ENCODE data around the gene C10orf105. TPM values are rescaled to one million over a fixed set of nuclear protein-coding genes. Genes with fewer than 3 reads are reported as not detected.

The C10orf105 gene
- total and polyA plus RNA-seq, 2 of the 13 experiments (the other 11 are each of a cell fraction or from before 2014, with no cell fraction given) = not detected

GRCh38 chr10:71765176-71765904 is 45.8 kb upstream of the C10orf105 start:
- TF ChIP-seq BRD4 (CRISPR knock-in tag; IDR thresholded peaks at IDR 0.05) (no peak), EHMT2 (IDR thresholded peaks at IDR 0.05; ENCODE audit: borderline replicate concordance, low read depth, low read length) (no peak)
- CTCF ChIA-PET (ENCODE audit: low intra/inter-chr PET ratio, low total read pairs) = no interaction called here

GRCh38 chr10:71763352-71764127 is 44.0 kb upstream of the C10orf105 start:
- Histone ChIP-seq H3K27ac (ENCODE audit: extremely low read length, insufficient read depth, low read length) (no peak overlapping the region), H3K9ac (ENCODE audit: insufficient read depth, low read depth, low read length) (no peak overlapping the region), H3K79me2 (ENCODE audit: insufficient read depth, low read length) (no peaks in the 10 kb centered on the region), H4K20me1 (ENCODE audit: insufficient read depth, low read length) (no peaks in the 10 kb centered on the region), H3K4me1 (ENCODE audit: insufficient read depth, low read length) (peaks cover 39% of the 10 kb centered on the region), H3K4me3 (replicated peaks in 1 of 3; ENCODE audit: insufficient read depth in 1 of 3, low read depth in 2 of 3, low read length in 3 of 3) (no peak overlapping the region), H3K36me3 (replicated peaks in 1 of 2; ENCODE audit: control insufficient read depth in 1 of 2, insufficient read depth in 2 of 2, low read length in 2 of 2) (no peaks in the 10 kb centered on the region), H2AFZ (ENCODE audit: low read length) (no peak overlapping the region), H3K9me3 (ENCODE audit: low read length) (no peaks in the 10 kb centered on the region), H3K27me3 (ENCODE audit: control insufficient read depth in 1 of 2, insufficient read depth in 2 of 2, low read length in 2 of 2) (peaks cover 7 to 19% of the 10 kb centered on the region in 2 experiments; a peak in 4 of 5 replicates), H3K4me2 (ENCODE audit: low read depth, low read length) (no peak overlapping the region)
- ChIA-PET POLR2A (no interaction called here), CTCF (ENCODE audit: low intra/inter-chr PET ratio, low total read pairs) (no interaction called here)
- 54% methylated on average over 11 of the region's 11 CpGs for WGBS (ENCODE audit: low lambda C conversion rate)
- no peak for FAIRE-seq
- ATAC-seq = no peak
- BruUV-seq (replicated peaks) = no TSS peak
- in situ Hi-C loops (cut with HindIII; ENCODE audit: extremely low pct_ligation_motif_present, low pct_unique_long_range_greater_than_20kb) = no loop called here
- DNase-seq (ENCODE audit: low spot score) = no peak
- intact Hi-C loops (cut with micrococcal nuclease; ENCODE audit: unreplicated experiment) = no loop called here
- no peak for TF ChIP-seq THRA (CRISPR knock-in tag; IDR thresholded peaks at IDR 0.05; ENCODE audit: borderline replicate concordance)
- TF ChIP-seq GMEB2 (CRISPR knock-in tag; IDR thresholded peaks at IDR 0.05; ENCODE audit: low read depth) = no peak
- TF ChIP-seq SKI (IDR thresholded peaks at IDR 0.05; ENCODE audit: partially characterized antibody) = no peak

More at GRCh38 chr10:71765176-71765904, 45.8 kb upstream of the C10orf105 start:
- peak; percentile 15 for DNase-seq (ENCODE audit: low spot score)
- Histone ChIP-seq H3K9ac (ENCODE audit: insufficient read depth, low read depth, low read length) (no peak overlapping the region), H3K79me2 (ENCODE audit: insufficient read depth, low read length) (no peaks in the 10 kb centered on the region), H3K9me3 (ENCODE audit: low read length) (no peaks in the 10 kb centered on the region), H3K36me3 (replicated peaks in 1 of 2; ENCODE audit: control insufficient read depth in 1 of 2, insufficient read depth in 2 of 2, low read length in 2 of 2) (no peaks in the 10 kb centered on the region), H4K20me1 (ENCODE audit: insufficient read depth, low read length) (no peaks in the 10 kb centered on the region), H2AFZ (ENCODE audit: low read length) (no peak overlapping the region), H3K4me3 (replicated peaks in 1 of 3; ENCODE audit: insufficient read depth in 1 of 3, low read depth in 2 of 3, low read length in 3 of 3) (no peak overlapping the region), H3K4me1 (ENCODE audit: insufficient read depth, low read length) (peaks cover 42% of the 10 kb centered on the region), H3K27ac (ENCODE audit: extremely low read length, insufficient read depth, low read length) (no peak overlapping the region), H3K4me2 (ENCODE audit: low read depth, low read length) (no peak overlapping the region), H3K27me3 (ENCODE audit: control insufficient read depth in 1 of 2, insufficient read depth in 2 of 2, low read length in 2 of 2) (peaks cover 7 to 19% of the 10 kb centered on the region in 2 experiments; a peak in 4 of 5 replicates)
- 19% methylated on average over 7 of the region's 8 CpGs for WGBS (ENCODE audit: low lambda C conversion rate)
- ATAC-seq = peak; percentile 9; the same call in 1 of the 3 replicates
- intact Hi-C loops (cut with micrococcal nuclease; ENCODE audit: unreplicated experiment) (no loop called here), in situ Hi-C loops (cut with HindIII; ENCODE audit: extremely low pct_ligation_motif_present, low pct_unique_long_range_greater_than_20kb) (no loop called here)
- FAIRE-seq = no peak
- POLR2A ChIA-PET = no interaction called here
- no TSS peak for BruUV-seq (replicated peaks)
